Lower lobe of right lung (tissue), 2 donors: ENCODE data around the gene APOH. TPM values are rescaled to one million over a fixed set of nuclear protein-coding genes. Genes with fewer than 3 reads are reported as not detected.

ENCODE experiments used
- ATAC-seq, 2 donors: fragments of 200-7000 bp; cut with Tn5 transposase; one replicate each; pipeline ENCODE4 v1.9.1; 2020 to 2022; ENCODE audit warnings: mild to moderate bottlenecking in 2 of 2, moderate library complexity in 2 of 2
- DNase-seq: peaks from one replicate; pipeline ENCODE4 v3.0.0-alpha.2; 2020
- H3K27ac ChIP-seq: fragments of 200-600 bp; one replicate; pipeline ENCODE4 v1.8.0; 2022
- H3K27me3 ChIP-seq: fragments of 200-600 bp; one replicate; pipeline ENCODE4 v1.8.0; 2022; ENCODE audit warnings: low read depth
- H3K36me3 ChIP-seq: fragments of 200-600 bp; one replicate; pipeline ENCODE4 v1.8.0; 2022; ENCODE audit warnings: mild to moderate bottlenecking
- H3K4me1 ChIP-seq: fragments of 200-600 bp; one replicate; pipeline ENCODE4 v1.8.0; 2022
- H3K4me3 ChIP-seq: fragments of 200-600 bp; one replicate; pipeline ENCODE4 v1.8.0; 2022; ENCODE audit warnings: mild to moderate bottlenecking
- H3K9me3 ChIP-seq: fragments of 200-600 bp; one replicate; pipeline ENCODE4 v1.8.0; 2022
- CTCF ChIP-seq: fragments of 200-600 bp; IDR thresholded peaks from one replicate; pipeline ENCODE4 v1.8.0; 2022; ENCODE audit warnings: antibody characterized with exemption, mild to moderate bottlenecking
- intact Hi-C: fragments of 100-400 bp; cut with DNase I; formaldehyde crosslinking; loops from one replicate; pipeline ENCODE4 v1.11.0; 2022
- total RNA-seq: library from RNA; stranded (reverse); fragmentation: NEBNext Ultra II Directional; extraction: Animal tissue kit (Norgen Biotek cat#: 25700); gene quantifications from one replicate; pipeline ENCODE4 v1.2.1, GENCODE V29; 2021
- donor health status: DM: no; HTN: yes; CAD: no; lungs with severe emphysema.

APOH gene
- total RNA-seq, 1 donor from 2014 or later, result 17.1 TPM

DNA sequence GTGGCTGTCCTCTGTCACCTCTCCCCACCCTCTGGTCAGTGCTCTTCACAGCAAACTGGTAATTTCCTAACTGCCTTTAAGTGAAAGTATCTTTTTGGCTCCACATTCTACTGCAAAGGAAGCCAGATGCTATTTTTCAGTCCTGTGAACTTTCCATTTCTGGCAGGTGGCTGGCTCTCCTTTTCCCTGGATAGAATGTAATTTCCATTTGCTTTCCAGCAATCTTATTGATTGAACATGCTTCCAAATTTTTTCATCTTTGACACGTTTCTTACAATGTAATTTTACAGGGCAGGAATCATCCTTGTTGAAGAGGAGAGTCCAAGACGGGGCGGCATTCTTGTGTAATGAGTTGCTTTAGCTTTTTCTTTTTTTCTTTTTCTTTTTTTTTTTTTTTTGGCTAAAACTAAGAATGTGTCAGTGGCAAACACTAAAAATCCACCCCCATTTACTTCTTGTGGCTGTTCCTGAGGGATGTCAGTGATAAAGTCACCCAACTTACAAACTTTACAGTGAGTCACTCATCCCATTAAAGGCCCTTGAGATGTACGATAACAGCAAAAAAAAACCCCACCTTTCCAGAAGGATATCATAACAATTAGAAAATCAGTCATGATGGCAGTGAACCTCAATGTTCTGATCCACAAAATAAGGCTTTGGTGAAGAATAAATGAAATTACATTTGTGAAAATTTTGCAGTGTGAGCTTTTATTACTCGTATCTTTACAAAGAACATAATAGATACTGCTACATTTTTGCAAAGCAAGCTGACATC is 43.8 kb upstream of the APOH start:
- Histone ChIP-seq H3K4me3 (no peak overlapping the region), H3K27me3 (no peaks in the 10 kb centered on the region), H3K36me3 (no peaks in the 10 kb centered on the region), H3K27ac (no peak overlapping the region), H3K4me1 (no peaks in the 10 kb centered on the region), H3K9me3 (peaks cover 4% of the 10 kb centered on the region)
- DNase-seq (no peak), ATAC-seq (no peak)
- TF ChIP-seq CTCF, result no peak
- intact Hi-C loops, result no loop called here

GRCh38 chr17:66271512-66271911 is 42.3 kb upstream of the APOH start:
- ATAC-seq, result no peak
- intact Hi-C loops, result no loop called here

GRCh38 chr17:66270106-66270505 is 40.9 kb upstream of the APOH start:
- Histone ChIP-seq H3K36me3 (no peaks in the 10 kb centered on the region), H3K9me3 (peaks cover 4% of the 10 kb centered on the region), H3K4me1 (no peaks in the 10 kb centered on the region), H3K4me3 (no peak overlapping the region), H3K27ac (no peak overlapping the region), H3K27me3 (no peaks in the 10 kb centered on the region)
- TF ChIP-seq CTCF, result no peak
- DNase-seq, result no peak
- ATAC-seq, result no peak
- intact Hi-C loops, result no loop called here

More at GRCh38 chr17:66271512-66271911, 42.3 kb upstream of the APOH start:
- Histone ChIP-seq H3K27ac (no peak overlapping the region), H3K9me3 (peaks cover 4% of the 10 kb centered on the region), H3K4me1 (no peaks in the 10 kb centered on the region), H3K4me3 (no peak overlapping the region), H3K27me3 (no peaks in the 10 kb centered on the region), H3K36me3 (no peaks in the 10 kb centered on the region)
- no peak for DNase-seq
- TF ChIP-seq CTCF, result no peak

DNA sequence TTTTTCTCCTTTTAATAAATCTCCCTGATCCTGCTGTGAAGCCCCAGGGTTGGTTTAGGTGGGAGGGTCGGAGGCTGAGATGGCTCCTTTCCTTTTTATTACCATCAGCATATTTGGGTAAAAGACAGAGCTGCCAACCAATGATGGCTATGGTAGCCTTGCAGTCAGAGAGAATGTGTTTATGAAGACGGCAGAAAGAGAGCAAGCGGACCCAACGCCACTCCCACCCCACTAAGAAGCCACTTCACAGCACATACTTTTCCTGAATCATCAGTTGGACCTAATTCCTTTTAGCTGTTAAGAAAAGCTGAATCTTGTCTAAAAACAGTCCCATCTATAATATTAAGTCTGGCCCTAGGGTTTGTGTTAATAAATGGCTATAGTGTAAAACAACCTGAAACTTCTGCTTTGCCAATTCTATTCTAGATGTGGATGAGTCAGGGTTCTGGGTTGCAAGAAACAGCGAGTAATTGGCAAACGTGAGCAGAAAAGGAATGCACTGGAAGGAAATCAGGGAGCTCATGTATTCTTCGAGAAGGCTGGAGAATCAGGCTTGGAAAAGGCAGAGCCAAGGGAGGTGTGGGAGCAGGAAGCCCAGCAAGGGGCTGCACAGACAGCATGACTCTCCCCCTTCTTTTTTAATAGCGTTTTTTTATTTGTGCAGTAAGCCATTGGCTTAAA is 39.2 kb upstream of the APOH start:
- Histone ChIP-seq H3K9me3 (peaks cover 4% of the 10 kb centered on the region), H3K36me3 (no peaks in the 10 kb centered on the region), H3K4me3 (no peak overlapping the region), H3K27me3 (no peaks in the 10 kb centered on the region), H3K27ac (no peak overlapping the region), H3K4me1 (no peaks in the 10 kb centered on the region)
- intact Hi-C loops, result no loop called here
- TF ChIP-seq CTCF, result no peak
- DNase-seq, result no peak
- no peak for ATAC-seq

GRCh38 chr17:66264696-66265095 is 35.5 kb upstream of the APOH start:
- Histone ChIP-seq H3K9me3 (no peaks in the 10 kb centered on the region), H3K4me1 (no peaks in the 10 kb centered on the region), H3K27ac (no peak overlapping the region), H3K4me3 (no peak overlapping the region), H3K27me3 (no peaks in the 10 kb centered on the region), H3K36me3 (no peaks in the 10 kb centered on the region)
- intact Hi-C loops, result no loop called here
- TF ChIP-seq CTCF, result no peak
- DNase-seq (no peak), ATAC-seq (no peak)
